Tibial nerve (tissue), 4 donors: ENCODE results near the gene ADAM29. TPM values are rescaled to one million over a fixed set of nuclear protein-coding genes. Genes with fewer than 3 reads are reported as not detected.

Source experiments
- DNase-seq, 2 donors: peaks; one replicate each; pipeline ENCODE4 v3.0.0-alpha.2; 2019; ENCODE audit warnings: low spot score in 2 of 2
- H3K27ac ChIP-seq, 4 donors: fragments of 200-600 bp; sonication (generic) in 3 of 4; one replicate each; pipeline ENCODE4 v1.5.1; 2017 to 2019; ENCODE audit warnings: mild to moderate bottlenecking in 1 of 4
- H3K27me3 ChIP-seq, 2 donors: fragments of 200-600 bp; sonication (generic) in 1 of 2; one replicate each; pipeline versions ENCODE4 v1.5.1 to v1.6.0; 2017 to 2019
- H3K36me3 ChIP-seq, 3 donors: fragments of 200-600 bp; sonication (generic); one replicate each; pipeline ENCODE4 v1.5.1; 2018 to 2019
- H3K4me1 ChIP-seq, 4 donors: fragments of 200-600 bp; sonication (generic) in 3 of 4; one replicate each; pipeline ENCODE4 v1.5.1; 2017 to 2019
- H3K4me3 ChIP-seq, 4 donors: fragments of 200-600 bp; sonication (generic) in 3 of 4; one replicate each; pipeline ENCODE4 v1.5.1; 2017 to 2019; ENCODE audit warnings: mild to moderate bottlenecking in 1 of 4, moderate library complexity in 1 of 4
- H3K9me3 ChIP-seq, 4 donors: fragments of 200-600 bp; sonication (generic) in 3 of 4; one replicate each; pipeline ENCODE4 v1.5.1; 2017 to 2019
- EP300 ChIP-seq, 2 donors: sonication (generic); formaldehyde crosslinking; IDR thresholded peaks; one replicate each; pipeline ENCODE4 v1.6.1; 2017; ENCODE audit warnings: antibody characterized with exemption in 2 of 2, mild to moderate bottlenecking in 1 of 2
- POLR2A ChIP-seq, 2 donors: fragments of 450-650 bp; IDR thresholded peaks; one replicate each; pipeline ENCODE4 v1.6.1; 2017; ENCODE audit warnings: antibody characterized with exemption in 2 of 2, mild to moderate bottlenecking in 2 of 2, moderate library complexity in 2 of 2
- WGBS, 2 donors: methylation state at CpG; one replicate each; pipeline ENCODE4 v1.1.5; 2018; 5-methylcytosine and 5-hydroxymethylcytosine counted together
- total RNA-seq, 4 donors: library from RNA; depleted of rRNA; stranded (reverse); fragments of >200 nt; gene quantifications; one replicate each; pipeline ENCODE4 v1.1.0, GENCODE V29; 2016
- TF ChIP-seq, protein P1 (sequence below), 5 experiments: fragments of 200-600 bp in 3 of 5; fragments of 450-650 bp in 2 of 5; sonication (generic) in 3 of 5; IDR thresholded peaks; one replicate each; pipeline ENCODE4 v1.5.1; 2016 to 2019; ENCODE audit warnings: antibody characterized with exemption in 5 of 5, mild to moderate bottlenecking in 3 of 5, moderate library complexity in 2 of 5

ADAM29 gene
- total RNA-seq, 4 donors from 2014 or later, result not detected

DNA sequence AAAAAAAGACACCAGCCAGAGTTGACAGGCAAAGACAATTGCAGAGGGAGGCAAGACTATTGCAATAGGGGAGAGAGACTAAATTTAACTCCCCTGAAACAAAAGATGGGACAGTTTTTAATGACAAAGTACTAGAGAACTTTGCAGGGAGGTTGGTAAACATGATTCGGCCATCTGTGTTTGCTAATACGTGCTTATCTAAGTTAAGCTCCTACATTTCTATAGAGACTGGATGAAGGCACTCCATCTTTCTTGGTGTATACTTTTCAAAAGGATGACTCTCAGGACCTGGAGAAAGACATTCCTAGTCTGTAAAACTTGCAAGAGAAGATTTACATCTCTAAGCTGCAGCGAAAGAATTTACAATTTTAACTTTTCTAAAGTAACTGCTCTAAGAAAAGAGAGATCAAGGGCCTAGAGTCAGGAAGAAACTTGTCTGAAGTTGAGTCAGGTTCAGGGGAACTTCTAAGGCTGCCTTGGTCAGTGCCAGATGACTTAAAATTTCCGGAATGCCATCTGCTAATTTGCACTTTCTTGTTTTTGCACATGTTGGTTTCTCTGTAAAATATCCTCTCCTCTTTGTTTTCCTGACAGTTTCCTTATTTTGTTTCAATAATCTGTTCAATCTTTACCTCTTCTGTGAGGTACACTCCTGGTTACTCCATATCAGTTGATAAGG is 10.6 kb downstream of the ADAM29 start:
- TF ChIP-seq POLR2A (IDR thresholded peaks at IDR 0.05) (no peak), EP300 (IDR thresholded peaks at IDR 0.05) (no peak)
- TF ChIP-seq, protein P1, sequence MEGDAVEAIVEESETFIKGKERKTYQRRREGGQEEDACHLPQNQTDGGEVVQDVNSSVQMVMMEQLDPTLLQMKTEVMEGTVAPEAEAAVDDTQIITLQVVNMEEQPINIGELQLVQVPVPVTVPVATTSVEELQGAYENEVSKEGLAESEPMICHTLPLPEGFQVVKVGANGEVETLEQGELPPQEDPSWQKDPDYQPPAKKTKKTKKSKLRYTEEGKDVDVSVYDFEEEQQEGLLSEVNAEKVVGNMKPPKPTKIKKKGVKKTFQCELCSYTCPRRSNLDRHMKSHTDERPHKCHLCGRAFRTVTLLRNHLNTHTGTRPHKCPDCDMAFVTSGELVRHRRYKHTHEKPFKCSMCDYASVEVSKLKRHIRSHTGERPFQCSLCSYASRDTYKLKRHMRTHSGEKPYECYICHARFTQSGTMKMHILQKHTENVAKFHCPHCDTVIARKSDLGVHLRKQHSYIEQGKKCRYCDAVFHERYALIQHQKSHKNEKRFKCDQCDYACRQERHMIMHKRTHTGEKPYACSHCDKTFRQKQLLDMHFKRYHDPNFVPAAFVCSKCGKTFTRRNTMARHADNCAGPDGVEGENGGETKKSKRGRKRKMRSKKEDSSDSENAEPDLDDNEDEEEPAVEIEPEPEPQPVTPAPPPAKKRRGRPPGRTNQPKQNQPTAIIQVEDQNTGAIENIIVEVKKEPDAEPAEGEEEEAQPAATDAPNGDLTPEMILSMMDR (IDR thresholded peaks at IDR 0.05), result no peak
- Histone ChIP-seq H3K9me3 (no peaks in the 10 kb centered on the region), H3K4me1 (no peaks in the 10 kb centered on the region), H3K4me3 (no peak overlapping the region), H3K27me3 (no peaks in the 10 kb centered on the region), H3K27ac (no peak overlapping the region), H3K36me3 (no peaks in the 10 kb centered on the region)
- no peak for DNase-seq
- 80 to 94% methylated on average over 4 of the region's 4 CpGs for WGBS, 2 donors

DNA sequence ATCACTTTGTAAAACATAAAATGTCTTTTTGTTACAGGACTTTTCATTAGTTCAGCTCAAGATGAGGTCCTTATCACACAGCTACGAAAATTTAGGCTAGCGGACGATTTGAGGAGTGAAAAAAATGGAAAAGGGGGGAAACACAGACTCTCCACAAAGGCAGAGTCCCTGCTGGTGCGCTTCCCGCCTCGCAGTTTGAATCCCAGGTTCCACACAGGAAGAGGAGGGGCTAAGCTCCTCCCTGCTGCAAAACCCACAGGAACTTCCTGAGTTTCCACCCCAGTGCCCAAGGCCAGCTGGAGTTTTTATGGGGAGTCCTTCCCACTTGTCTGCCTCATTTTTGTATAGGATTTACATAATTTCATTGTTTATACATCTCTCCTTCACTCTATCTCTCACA is 11.2 kb downstream of the ADAM29 start:
- no peaks in the 10 kb centered on the region for H3K27me3 ChIP-seq
- H3K27ac ChIP-seq, result no peak overlapping the region
- no peak for DNase-seq
- TF ChIP-seq POLR2A (IDR thresholded peaks at IDR 0.05) (no peak), EP300 (IDR thresholded peaks at IDR 0.05) (no peak)
- TF ChIP-seq, protein P1 (IDR thresholded peaks at IDR 0.05), result no peak
- no peak overlapping the region for H3K4me3 ChIP-seq
- 85 to 91% methylated on average over 6 of the region's 6 CpGs for WGBS, 2 donors
- H3K9me3 ChIP-seq, result no peaks in the 10 kb centered on the region
- no peaks in the 10 kb centered on the region for H3K4me1 ChIP-seq
- no peaks in the 10 kb centered on the region for H3K36me3 ChIP-seq

DNA sequence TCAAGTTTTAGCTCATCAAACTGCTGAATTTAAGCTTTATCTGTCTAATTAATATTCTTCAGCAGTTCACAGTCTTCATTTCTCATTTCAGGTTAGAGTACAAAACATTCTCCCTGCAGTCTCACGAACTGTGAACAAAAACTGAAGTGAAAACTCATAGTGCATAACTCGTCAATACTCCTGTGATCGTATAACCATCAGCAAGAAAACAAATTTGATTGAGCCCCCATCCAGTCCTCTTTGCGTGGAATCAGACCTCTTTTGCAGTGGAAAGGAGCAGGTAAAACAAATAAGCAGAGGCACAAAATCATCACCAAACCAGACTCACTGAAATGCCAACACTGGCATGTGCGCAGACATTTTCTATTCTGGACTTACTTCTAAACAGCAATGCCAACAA is 12.7 kb downstream of the ADAM29 start:
- Histone ChIP-seq H3K27ac (no peak overlapping the region), H3K4me3 (no peak overlapping the region), H3K36me3 (no peaks in the 10 kb centered on the region), H3K27me3 (no peaks in the 10 kb centered on the region), H3K9me3 (no peaks in the 10 kb centered on the region), H3K4me1 (no peaks in the 10 kb centered on the region)
- 82 to 87% methylated on average over 5 of the region's 5 CpGs for WGBS, 2 donors
- DNase-seq, result no peak
- TF ChIP-seq, protein P1 (IDR thresholded peaks at IDR 0.05), result no peak

DNA sequence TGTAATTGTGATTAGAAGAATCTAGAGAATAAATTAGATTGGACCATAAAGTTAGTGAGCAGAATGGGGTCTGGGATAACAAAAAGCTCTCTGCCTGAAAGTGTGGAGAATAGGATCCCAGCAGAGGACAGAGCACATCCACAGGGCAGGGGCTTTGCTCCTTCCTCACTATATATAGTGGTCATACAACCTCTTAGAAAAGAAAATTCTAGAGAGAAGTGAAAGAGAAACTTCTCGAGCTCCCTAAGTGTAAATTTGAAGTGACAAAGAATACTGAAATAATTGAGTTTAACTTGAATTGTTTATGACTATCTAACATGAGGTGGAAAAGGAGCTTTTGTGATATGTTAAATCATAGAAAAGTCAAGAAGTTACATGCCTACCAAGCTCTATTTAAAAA is 14.9 kb downstream of the ADAM29 start:
- no peak for DNase-seq
- Histone ChIP-seq H3K27me3 (no peaks in the 10 kb centered on the region), H3K36me3 (no peaks in the 10 kb centered on the region), H3K9me3 (no peaks in the 10 kb centered on the region), H3K4me3 (no peak overlapping the region), H3K4me1 (no peaks in the 10 kb centered on the region), H3K27ac (no peak overlapping the region)
- no peak for TF ChIP-seq EP300 (IDR thresholded peaks at IDR 0.05)
- TF ChIP-seq POLR2A (IDR thresholded peaks at IDR 0.05), result no peak
- TF ChIP-seq, protein P1 (IDR thresholded peaks at IDR 0.05), result no peak
- 37 to 83% methylated on average over 1 of the region's 1 CpG for WGBS, 2 donors

DNA sequence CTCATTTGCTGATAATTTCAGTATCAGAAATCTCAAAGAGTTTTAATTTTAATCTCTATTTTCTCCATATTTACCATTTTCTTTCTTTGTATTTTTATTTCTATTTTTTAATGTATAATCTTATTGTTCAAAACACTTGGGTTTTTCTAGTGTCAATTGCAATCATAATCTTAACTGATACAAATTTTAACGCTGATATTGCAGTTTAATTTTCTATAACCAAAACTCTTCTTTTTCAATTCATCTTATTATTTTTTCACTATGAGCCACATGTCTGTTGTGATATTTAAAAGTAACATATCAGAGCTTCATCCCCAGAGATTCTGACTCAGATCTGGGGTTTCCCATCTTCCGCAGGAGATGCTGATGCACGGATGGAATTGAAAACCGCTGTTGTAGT is 16.2 kb downstream of the ADAM29 start:
- Histone ChIP-seq H3K27me3 (no peaks in the 10 kb centered on the region), H3K4me1 (no peaks in the 10 kb centered on the region), H3K36me3 (no peaks in the 10 kb centered on the region), H3K9me3 (no peaks in the 10 kb centered on the region), H3K4me3 (no peak overlapping the region), H3K27ac (no peak overlapping the region)
- no peak for DNase-seq
- WGBS, 2 donors, result 88 to 93% methylated on average over 4 of the region's 4 CpGs
- TF ChIP-seq EP300 (IDR thresholded peaks at IDR 0.05), result no peak
- TF ChIP-seq, protein P1 (IDR thresholded peaks at IDR 0.05), result no peak
- TF ChIP-seq POLR2A (IDR thresholded peaks at IDR 0.05), result no peak
